Activated naive CD4-positive, alpha-beta T cell treated with anti-CD3 and anti-CD28 coated beads for 36 hours (primary cell): ENCODE measurements around the gene TMEM45A. TPM values are rescaled to one million over a fixed set of nuclear protein-coding genes. Genes with fewer than 3 reads are reported as not detected.
"Not testable (repeated sequence)": the region's sequence is repeated elsewhere in the genome, so short reads cannot be mapped to it uniquely, and the experiment has no call there.

Experiments used
- CTCF ChIA-PET: fragments of 350-600 bp; sonication (Branson Sonifier 250); formaldehyde crosslinking; loops from one replicate; lab custom pipeline; 2021; ENCODE audit warnings: antibody characterized with exemption; lab: Charles Lee
- DNase-seq: peaks from one replicate; pipeline ENCODE4 v3.0.0-alpha.2; 2020
- H3K27ac Mint-ChIP-seq: one replicate; pipeline ENCODE4 v1.8.0; 2021; ENCODE audit warnings: mild to moderate bottlenecking, mixed read lengths
- H3K27me3 Mint-ChIP-seq: one replicate; pipeline ENCODE4 v1.8.0; 2021; ENCODE audit warnings: low read depth, mixed read lengths
- H3K36me3 Mint-ChIP-seq: one replicate; pipeline ENCODE4 v1.8.0; 2021; ENCODE audit warnings: low read depth, mixed read lengths
- H3K4me1 Mint-ChIP-seq: one replicate; pipeline ENCODE4 v1.8.0; 2021; ENCODE audit warnings: low read depth, mixed read lengths
- H3K4me3 Mint-ChIP-seq: one replicate; pipeline ENCODE4 v1.8.0; 2021; ENCODE audit warnings: mild to moderate bottlenecking, moderate library complexity, mixed read lengths
- H3K9me3 Mint-ChIP-seq: one replicate; pipeline ENCODE4 v1.8.0; 2021; ENCODE audit warnings: mixed read lengths
- intact Hi-C: fragments of 100-400 bp; cut with micrococcal nuclease; formaldehyde crosslinking; loops from one replicate; pipeline ENCODE4 v1.15.1; 2023
- total RNA-seq, 2 experiments: library from RNA; stranded (reverse); gene quantifications; one replicate each; pipeline ENCODE4 v1.2.3, GENCODE V29; 2021

Gene TMEM45A
- total RNA-seq, 2 experiments from 2014 or later: 0.21 to 0.22 TPM

DNA sequence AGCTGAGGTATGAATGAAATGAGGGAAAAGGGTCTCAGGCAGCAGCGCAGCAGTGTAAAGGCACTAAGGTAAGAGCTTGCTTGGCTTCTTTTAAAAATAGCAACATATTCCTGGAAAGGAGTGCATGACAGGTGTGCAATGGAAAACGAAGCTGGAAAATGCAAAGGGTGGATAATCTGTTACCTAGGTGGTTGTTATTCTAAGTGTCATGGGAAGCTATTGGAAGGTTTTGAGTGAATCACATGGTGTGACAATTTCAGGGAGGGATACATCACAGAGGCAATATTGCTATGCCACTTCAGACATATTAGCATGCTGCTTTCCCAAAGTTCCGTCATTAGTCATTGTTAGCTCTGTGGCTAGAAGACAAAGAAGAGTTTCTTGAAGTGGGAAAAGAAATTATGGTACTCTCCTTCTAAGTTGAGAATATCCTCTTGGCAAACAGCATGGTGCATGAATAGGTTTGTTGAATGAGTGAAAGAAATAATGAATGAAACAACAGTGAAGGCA lies 28.7 kb upstream of the TMEM45A start:
- Mint-ChIP-seq H3K4me3 (no peak overlapping the region), H3K4me1 (peaks cover 5% of the 10 kb centered on the region), H3K9me3 (peaks cover 3% of the 10 kb centered on the region), H3K27ac (no peak overlapping the region), H3K27me3 (peaks cover 3% of the 10 kb centered on the region), H3K36me3 (no peaks in the 10 kb centered on the region)
- CTCF ChIA-PET: interaction anchor here (0.6 to 6.9 kb wide), 26 partner anchors 13 to 422 kb away, joined by 3 to 115 read pairs (median 4); partner anchors contain the start of gene TMEM45A
- intact Hi-C loops: loop anchor here (1.0 to 10.0 kb wide), 7 partner anchors 127 to 1181 kb away; no protein-coding TSS in a partner anchor
- DNase-seq: no peak

DNA sequence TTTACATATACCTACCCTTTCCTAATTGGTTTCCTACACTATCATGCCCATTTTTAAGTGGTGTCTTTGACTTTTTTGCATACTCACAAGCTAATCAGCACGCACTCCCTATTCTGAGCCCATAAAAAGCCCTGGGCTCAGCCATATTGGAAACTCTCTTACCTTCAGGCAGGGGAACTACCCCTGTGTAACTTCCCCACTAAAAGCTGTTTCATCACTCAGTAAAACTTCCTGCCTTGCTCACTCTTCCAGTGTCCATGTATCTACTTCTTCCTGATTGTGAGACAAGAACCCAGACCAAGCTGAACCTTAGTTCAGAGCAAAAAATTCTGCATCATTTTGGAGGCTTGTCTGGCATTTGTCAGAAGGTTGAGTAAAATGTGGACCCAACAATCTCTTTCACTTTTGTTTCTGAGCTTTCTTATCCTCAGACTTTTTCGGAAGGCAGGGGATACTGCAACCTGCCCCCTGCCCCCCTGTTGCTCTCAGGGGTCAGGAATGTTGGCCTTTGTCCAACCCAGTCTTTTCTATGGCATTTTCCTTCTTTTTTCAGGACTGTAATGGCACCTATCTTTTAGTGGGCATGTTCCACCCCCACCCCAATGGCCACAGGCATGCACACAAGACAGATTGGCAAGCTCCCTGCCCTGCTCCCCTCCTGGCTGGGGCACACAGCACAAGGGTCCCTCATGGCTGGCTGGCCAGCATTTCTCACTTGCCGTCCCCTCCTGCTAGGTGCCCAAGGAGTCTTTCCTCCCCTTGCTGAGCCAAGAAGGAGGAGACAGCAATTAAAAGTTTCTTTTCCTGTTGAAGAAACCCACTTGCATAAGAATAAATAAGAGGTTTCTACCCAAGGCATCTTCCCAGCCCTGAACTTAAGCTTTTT lies 26.3 kb upstream of the TMEM45A start:
- Mint-ChIP-seq H3K4me1 (peaks cover 5% of the 10 kb centered on the region), H3K4me3 (no peak overlapping the region), H3K27ac (peak overlapping the region; percentile 35), H3K36me3 (peaks cover 3% of the 10 kb centered on the region), H3K27me3 (peaks cover 3% of the 10 kb centered on the region), H3K9me3 (peaks cover 15% of the 10 kb centered on the region)
- intact Hi-C loops: loop anchor here (10.0 kb wide), 3 partner anchors 729 to 1179 kb away; no protein-coding TSS in a partner anchor
- no peak for DNase-seq
- CTCF ChIA-PET: interaction anchor here (0.5 to 6.9 kb wide), 2 partner anchors 125 to 520 kb away, joined by 5 to 115 read pairs; no protein-coding TSS in a partner anchor

DNA sequence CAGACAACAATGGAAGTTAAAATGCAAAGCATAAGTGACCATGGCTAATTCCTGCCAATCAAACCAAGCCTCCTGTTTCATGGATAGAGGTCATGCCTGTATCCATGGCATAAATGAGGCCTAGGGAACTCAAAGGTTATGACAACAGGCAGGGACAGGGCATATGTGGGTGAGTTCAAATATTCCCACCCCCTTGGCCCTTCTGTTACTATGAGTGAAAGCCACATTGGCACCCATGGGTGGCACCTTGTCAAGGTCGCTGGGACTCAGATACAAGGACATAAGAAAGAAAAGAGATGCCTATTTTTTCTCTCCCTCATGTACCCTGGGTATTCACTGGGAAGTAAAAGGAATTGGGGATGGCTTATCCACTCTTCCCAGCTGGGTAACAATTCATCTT lies 25.3 kb upstream of the TMEM45A start:
- intact Hi-C loops: loop anchor here (10.0 kb wide), 3 partner anchors 728 to 1178 kb away; no protein-coding TSS in a partner anchor

DNA sequence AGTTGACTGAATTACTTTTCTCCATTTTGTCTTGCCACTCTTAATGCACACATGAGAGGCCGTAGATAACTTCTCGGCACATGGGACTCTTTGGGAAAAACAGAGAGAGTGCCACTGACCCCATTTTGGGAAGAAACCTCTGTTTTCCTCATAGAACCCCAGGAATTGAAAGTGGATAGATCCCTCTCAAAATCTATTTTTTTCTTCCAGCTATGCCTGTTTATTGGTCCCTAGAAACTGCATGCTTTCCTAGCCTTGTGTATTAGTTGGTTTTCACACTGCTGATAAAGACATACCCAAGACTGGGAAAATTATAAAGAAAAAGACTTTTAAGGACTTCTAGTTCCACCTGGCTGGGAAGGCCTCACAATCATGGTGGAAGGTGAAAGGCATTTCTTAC lies 23.7 kb upstream of the TMEM45A start:
- CTCF ChIA-PET: interaction anchor here (1.5 kb wide), 1 partner anchor 121 kb away, joined by 4 read pairs; no protein-coding TSS in a partner anchor
- intact Hi-C loops: loop anchor here (10.0 kb wide), 3 partner anchors 726 to 1176 kb away; no protein-coding TSS in a partner anchor
- DNase-seq: no peak
- Mint-ChIP-seq H3K4me3 (no peak overlapping the region), H3K27me3 (peaks cover 1% of the 10 kb centered on the region), H3K9me3 (peaks cover 15% of the 10 kb centered on the region), H3K27ac (no peak overlapping the region), H3K36me3 (peaks cover 3% of the 10 kb centered on the region), H3K4me1 (peaks cover 5% of the 10 kb centered on the region)

More for the DNA sequence above, 25.3 kb upstream of the TMEM45A start:
- H3K9me3 Mint-ChIP-seq: peaks cover 15% of the 10 kb centered on the region
- peaks cover 5% of the 10 kb centered on the region for H3K4me1 Mint-ChIP-seq
- H3K27me3 Mint-ChIP-seq: peaks cover 3% of the 10 kb centered on the region
- H3K27ac Mint-ChIP-seq: no peak overlapping the region
- H3K4me3 Mint-ChIP-seq: no peak overlapping the region
- CTCF ChIA-PET: interaction anchor here (0.6 to 6.9 kb wide), 4 partner anchors 108 to 977 kb away, joined by 3 to 115 read pairs (median 4); no protein-coding TSS in a partner anchor
- no peak for DNase-seq
- H3K36me3 Mint-ChIP-seq: peaks cover 3% of the 10 kb centered on the region

DNA sequence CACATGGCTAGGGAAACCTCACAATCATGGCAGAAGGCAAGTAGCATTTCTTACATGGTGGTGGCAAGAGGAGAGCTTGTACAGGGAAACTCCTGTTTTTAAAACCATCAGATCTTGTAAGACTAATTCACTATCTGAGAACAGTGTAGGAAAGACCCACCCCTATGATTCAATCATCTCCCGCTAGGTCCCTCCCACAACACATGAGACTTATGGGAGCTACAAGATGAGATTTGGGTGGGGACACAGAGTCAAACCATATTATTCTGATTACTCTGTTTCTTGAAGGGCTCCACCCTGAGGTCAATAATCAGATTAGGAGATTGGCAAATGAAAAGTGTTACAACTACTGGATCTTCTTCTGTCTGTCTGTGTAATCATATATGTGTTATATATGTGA lies 21.5 kb upstream of the TMEM45A start:
- Mint-ChIP-seq H3K9me3 (peaks cover 15% of the 10 kb centered on the region), H3K36me3 (peaks cover 3% of the 10 kb centered on the region), H3K27me3 (no peaks in the 10 kb centered on the region), H3K4me1 (peaks cover 3% of the 10 kb centered on the region), H3K4me3 (no peak overlapping the region), H3K27ac (no peak overlapping the region)
- CTCF ChIA-PET: interaction anchor here (1.5 kb wide), 1 partner anchor 11 kb away, joined by 4 read pairs; no protein-coding TSS in a partner anchor
- DNase-seq: no peak
- intact Hi-C loops: no loop called here

DNA sequence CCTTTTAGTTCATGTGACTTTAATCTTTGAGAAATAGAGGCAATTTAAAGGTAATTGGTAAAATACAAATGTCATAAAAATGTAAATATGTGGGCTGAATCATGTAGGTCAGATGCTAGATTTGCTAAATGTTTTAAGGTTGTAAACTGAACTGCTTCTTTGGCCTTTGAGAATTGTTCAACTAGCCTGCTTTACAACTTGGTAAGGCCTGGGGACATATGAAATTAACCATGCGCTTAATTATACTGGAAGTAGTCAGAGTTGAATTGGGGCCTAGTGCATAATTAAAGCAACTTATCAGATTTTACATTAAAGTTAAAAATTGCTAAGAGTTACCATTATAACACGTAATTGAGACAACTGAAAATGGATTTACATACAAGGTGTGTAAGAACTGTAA lies 21.0 kb upstream of the TMEM45A start:
- Mint-ChIP-seq H3K9me3 (peaks cover 15% of the 10 kb centered on the region), H3K4me3 (no peak overlapping the region), H3K36me3 (peaks cover 3% of the 10 kb centered on the region), H3K27ac (no peak overlapping the region), H3K27me3 (no peaks in the 10 kb centered on the region), H3K4me1 (no peaks in the 10 kb centered on the region)
- CTCF ChIA-PET: interaction anchor here (1.5 kb wide), 1 partner anchor 10 kb away, joined by 4 read pairs; no protein-coding TSS in a partner anchor
- intact Hi-C loops: no loop called here
- DNase-seq: no peak

DNA sequence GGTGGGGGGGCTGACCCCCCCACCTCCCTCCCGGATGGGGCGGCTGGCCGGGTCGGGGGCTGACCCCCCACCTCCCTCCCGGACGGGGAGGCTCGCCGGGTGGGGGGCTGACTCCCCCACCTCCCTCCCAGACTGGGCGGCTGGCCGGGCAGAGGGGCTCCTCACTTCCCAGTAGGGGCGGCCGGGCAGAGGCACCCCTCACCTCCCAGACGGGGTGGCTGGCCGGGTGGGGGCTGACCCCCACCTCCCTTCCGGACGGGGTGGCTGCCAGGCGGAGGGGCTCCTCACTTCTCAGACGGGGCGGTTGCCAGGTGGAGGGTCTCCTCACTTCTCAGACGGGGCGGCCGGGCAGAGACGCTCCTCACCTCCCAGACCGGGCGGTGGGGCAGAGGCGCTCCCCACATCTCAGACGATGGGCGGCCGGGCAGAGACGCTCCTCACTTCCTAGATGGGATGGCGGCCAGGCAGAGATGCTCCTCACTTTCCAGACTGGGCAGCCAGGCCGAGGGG lies 14.5 kb upstream of the TMEM45A start:
- H3K36me3 Mint-ChIP-seq, H3K27ac Mint-ChIP-seq, CTCF ChIA-PET, intact Hi-C loops, H3K9me3 Mint-ChIP-seq, H3K4me1 Mint-ChIP-seq, DNase-seq, H3K27me3 Mint-ChIP-seq, H3K4me3 Mint-ChIP-seq: not testable (repeated sequence)

DNA sequence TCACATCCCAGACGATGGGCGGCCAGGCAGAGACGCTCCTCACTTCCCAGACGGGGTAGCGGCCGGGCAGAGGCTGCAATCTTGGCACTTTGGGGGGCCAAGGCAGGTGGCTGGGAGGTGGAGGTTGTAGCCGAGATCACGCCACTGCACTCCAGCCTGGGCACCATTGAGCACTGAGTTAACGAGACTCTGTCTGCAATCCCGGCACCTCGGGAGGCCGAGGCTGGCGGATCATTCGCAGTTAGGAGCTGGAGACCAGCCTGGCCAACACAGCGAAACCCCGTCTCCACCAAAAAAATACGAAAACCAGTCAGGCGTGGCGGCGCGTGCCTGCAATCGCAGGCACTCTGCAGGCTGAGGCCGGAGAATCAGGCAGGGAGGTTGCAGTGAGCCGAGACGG lies 13.9 kb upstream of the TMEM45A start:
- H3K4me1 Mint-ChIP-seq, H3K4me3 Mint-ChIP-seq, H3K27ac Mint-ChIP-seq, H3K36me3 Mint-ChIP-seq, DNase-seq, H3K27me3 Mint-ChIP-seq, CTCF ChIA-PET, intact Hi-C loops, H3K9me3 Mint-ChIP-seq: not testable (repeated sequence)

DNA sequence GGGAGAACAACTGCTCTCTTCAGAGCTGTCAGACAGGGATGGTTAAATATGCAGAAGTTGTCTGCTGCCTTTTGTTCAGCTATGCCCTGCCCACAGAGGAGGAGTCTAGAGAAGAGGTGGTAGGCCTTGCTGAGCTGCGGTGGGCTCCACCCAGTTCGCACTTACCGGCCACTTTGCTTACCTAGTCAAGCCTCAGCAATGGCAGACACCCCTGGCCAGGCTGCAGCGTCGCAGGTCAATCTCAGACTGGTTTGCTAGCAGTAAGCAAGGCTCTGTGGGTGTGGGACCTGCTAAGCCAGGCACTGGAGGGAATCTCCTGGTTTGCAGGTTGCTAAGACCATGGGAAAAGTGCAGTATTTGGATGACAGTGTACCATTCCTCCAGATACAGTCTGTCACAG lies 12.3 kb upstream of the TMEM45A start:
- CTCF ChIA-PET: interaction anchor here (0.7 kb wide), 1 partner anchor 18 kb away, joined by 5 read pairs; no protein-coding TSS in a partner anchor
- H3K27me3 Mint-ChIP-seq: peaks cover 3% of the 10 kb centered on the region
- no peaks in the 10 kb centered on the region for H3K36me3 Mint-ChIP-seq
- no peak for DNase-seq
- no peak overlapping the region for H3K4me3 Mint-ChIP-seq
- H3K27ac Mint-ChIP-seq: no peak overlapping the region
- intact Hi-C loops: no loop called here
- no peaks in the 10 kb centered on the region for H3K9me3 Mint-ChIP-seq
- H3K4me1 Mint-ChIP-seq: no peaks in the 10 kb centered on the region

DNA sequence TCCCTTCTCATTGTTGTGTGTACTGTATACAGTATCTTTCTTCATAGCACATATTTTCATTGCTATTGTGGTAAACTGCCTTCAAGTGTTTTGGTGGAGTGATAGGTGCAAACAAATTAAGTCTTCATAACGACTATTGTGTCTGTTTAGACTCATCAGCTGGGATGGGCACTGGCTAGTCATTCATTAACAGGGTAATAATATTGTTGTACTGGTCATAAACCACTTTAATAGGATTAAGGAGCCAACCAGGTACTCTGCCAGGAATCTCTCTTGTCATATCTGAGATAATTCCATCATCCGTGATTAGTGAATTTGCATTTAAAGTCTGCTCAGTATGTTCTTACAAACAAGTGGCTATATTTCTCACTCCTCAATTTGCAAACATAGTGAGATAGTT lies 10.2 kb upstream of the TMEM45A start:
- intact Hi-C loops: no loop called here
- CTCF ChIA-PET: interaction anchor here (0.6 to 1.4 kb wide), 3 partner anchors 11 to 85 kb away, joined by 3 to 4 read pairs (median 3); no protein-coding TSS in a partner anchor
- no peak for DNase-seq
- H3K36me3 Mint-ChIP-seq: no peaks in the 10 kb centered on the region
- no peak overlapping the region for H3K4me3 Mint-ChIP-seq
- H3K27ac Mint-ChIP-seq: no peak overlapping the region
- no peaks in the 10 kb centered on the region for H3K4me1 Mint-ChIP-seq
- H3K9me3 Mint-ChIP-seq: no peaks in the 10 kb centered on the region
- peaks cover 3% of the 10 kb centered on the region for H3K27me3 Mint-ChIP-seq

DNA sequence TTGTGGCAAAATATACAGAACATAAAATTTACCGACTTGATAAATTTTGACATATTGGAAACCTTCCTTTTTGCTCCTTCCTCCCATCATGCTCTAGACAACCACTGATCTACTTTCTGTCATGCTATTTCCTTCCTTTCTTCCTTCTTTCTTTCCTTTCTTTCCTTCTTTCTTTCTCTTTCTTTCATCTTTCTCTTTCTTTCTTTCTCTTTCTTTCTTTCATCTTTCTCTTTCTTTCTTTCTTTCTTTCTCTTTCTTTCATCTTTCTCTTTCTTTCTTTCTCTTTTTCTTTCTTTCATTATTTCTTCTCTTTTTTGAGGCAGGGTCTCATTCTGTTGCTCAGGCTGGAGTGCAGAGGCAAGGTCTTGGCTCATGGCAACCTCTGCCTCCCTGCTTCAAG lies 8.9 kb upstream of the TMEM45A start:
- no peak overlapping the region for H3K27ac Mint-ChIP-seq
- no peaks in the 10 kb centered on the region for H3K4me1 Mint-ChIP-seq
- H3K9me3 Mint-ChIP-seq: no peaks in the 10 kb centered on the region
- no peak for DNase-seq
- intact Hi-C loops: no loop called here
- no peak overlapping the region for H3K4me3 Mint-ChIP-seq
- H3K36me3 Mint-ChIP-seq: no peaks in the 10 kb centered on the region
- CTCF ChIA-PET: no interaction called here
- H3K27me3 Mint-ChIP-seq: peaks cover 3% of the 10 kb centered on the region

DNA sequence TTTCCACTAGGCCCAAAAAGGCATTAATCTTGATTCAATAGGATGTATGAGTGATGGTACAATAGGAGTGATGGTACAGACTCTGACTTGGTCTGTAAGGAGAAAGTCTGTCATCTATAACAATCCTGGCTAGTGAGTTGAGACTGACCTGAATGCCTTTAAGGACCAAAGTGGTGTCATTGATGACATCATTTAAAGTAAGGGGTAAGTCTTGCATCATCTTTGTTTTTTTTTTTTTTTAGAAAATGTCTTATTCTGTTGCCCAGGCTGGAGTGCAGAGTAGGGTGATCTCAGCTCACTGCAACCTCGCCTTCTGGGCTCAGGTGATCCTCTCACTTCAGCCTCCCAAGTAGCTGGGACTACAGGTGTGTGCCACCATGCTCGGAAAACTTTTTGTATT lies 5.6 kb upstream of the TMEM45A start:
- H3K27ac Mint-ChIP-seq: no peak overlapping the region
- H3K4me1 Mint-ChIP-seq: no peaks in the 10 kb centered on the region
- CTCF ChIA-PET: interaction anchor here (0.7 to 0.9 kb wide), 3 partner anchors 24 to 93 kb away, joined by 3 read pairs; no protein-coding TSS in a partner anchor
- H3K27me3 Mint-ChIP-seq: peaks cover 3% of the 10 kb centered on the region
- intact Hi-C loops: no loop called here
- H3K36me3 Mint-ChIP-seq: no peaks in the 10 kb centered on the region
- H3K9me3 Mint-ChIP-seq: no peaks in the 10 kb centered on the region
- H3K4me3 Mint-ChIP-seq: no peak overlapping the region
- no peak for DNase-seq
